Transverse colon (tissue), 4 donors: ENCODE results near the gene NENF.

Experiments
- POLR2A ChIP-seq: fragments of 450-650 bp; IDR thresholded peaks from one replicate; pipeline ENCODE4 v1.6.1; 2016; ENCODE audit warnings: antibody characterized with exemption, mild to moderate bottlenecking, moderate library complexity
- POLR2AphosphoS5 ChIP-seq, 3 donors: sonication (generic); formaldehyde crosslinking; IDR thresholded peaks; one replicate each; pipeline ENCODE4 v1.6.1; 2016; ENCODE audit warnings: antibody characterized with exemption in 3 of 3
- TF ChIP-seq, protein P1 (sequence below), 5 experiments: fragments of 200-600 bp in 3 of 5; fragments of 450-650 bp in 2 of 5; sonication (generic) in 3 of 5; IDR thresholded peaks; 1 replicate in 2 of 5; 2 replicates in 3 of 5; pipeline ENCODE4 v1.5.1; 2016 to 2017; ENCODE audit warnings: antibody characterized with exemption in 5 of 5, inconsistent platforms in 3 of 5, mild to moderate bottlenecking in 2 of 5, moderate library complexity in 1 of 5

DNA sequence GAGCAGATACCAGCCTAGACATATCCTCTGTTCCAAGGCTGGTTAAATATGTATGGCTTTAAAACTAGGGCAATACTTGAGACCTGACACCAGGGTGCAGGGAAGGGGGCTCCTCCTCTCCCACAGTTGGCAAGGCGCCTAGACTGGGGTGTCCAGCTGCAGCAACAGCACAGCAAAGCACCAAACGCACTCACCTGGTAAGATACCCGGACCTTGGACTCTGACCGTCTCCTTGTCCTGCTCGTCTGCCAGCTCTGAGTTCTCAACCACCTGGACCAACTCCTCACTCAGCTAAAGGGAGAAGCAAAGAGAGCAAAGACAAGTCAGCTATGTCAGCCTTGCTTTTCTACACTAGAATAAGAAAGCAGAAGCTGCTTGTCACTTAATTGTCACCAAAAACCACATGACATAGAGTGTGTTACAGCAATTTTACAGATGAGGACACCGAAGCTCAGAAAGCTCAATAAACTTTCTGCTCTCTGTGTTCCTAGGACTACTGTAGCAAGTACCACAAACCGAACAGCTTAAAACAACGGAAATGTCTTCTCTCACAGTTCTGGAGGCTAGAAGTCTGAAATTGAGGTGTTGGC, 22.4 kb upstream of the NENF start:
- TF ChIP-seq POLR2AphosphoS5 (IDR thresholded peaks at IDR 0.05): no peak
- TF ChIP-seq, protein P1, sequence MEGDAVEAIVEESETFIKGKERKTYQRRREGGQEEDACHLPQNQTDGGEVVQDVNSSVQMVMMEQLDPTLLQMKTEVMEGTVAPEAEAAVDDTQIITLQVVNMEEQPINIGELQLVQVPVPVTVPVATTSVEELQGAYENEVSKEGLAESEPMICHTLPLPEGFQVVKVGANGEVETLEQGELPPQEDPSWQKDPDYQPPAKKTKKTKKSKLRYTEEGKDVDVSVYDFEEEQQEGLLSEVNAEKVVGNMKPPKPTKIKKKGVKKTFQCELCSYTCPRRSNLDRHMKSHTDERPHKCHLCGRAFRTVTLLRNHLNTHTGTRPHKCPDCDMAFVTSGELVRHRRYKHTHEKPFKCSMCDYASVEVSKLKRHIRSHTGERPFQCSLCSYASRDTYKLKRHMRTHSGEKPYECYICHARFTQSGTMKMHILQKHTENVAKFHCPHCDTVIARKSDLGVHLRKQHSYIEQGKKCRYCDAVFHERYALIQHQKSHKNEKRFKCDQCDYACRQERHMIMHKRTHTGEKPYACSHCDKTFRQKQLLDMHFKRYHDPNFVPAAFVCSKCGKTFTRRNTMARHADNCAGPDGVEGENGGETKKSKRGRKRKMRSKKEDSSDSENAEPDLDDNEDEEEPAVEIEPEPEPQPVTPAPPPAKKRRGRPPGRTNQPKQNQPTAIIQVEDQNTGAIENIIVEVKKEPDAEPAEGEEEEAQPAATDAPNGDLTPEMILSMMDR (IDR thresholded peaks at IDR 0.05): no peak
- TF ChIP-seq POLR2A: no peak
